ENCODE data around the gene REEP1.

DNA sequence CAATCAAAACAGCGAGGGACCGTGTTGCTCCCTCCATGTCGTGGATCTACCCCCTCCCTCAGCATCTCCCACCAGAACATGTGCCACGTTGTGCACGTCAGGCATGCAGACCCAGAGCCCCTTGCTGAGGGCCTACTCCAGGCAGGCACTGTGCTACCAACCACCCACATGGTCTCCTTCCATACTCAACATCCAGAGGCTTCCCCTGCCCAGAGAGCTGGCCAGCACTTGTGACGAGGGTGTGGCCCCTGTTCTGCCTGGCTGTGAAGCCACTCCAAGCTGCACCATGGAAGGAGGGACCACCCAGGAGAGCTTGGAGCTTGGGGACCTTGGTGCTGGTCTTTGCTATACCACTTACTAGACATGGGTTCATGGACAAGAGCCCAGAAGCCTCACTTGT, 40.5 kb downstream of the REEP1 start:
- TF ChIP-seq LEF1 (IDR thresholded peaks at IDR 0.05; ENCODE audit: borderline replicate concordance) (no peak), BHLHE40 (IDR thresholded peaks at IDR 0.05; ENCODE audit: borderline replicate concordance) (no peak), HDGF (IDR thresholded peaks at IDR 0.05; ENCODE audit: borderline replicate concordance) (no peak), FOXM1 (IDR thresholded peaks at IDR 0.05; ENCODE audit: borderline replicate concordance) (no peak), ARNT (IDR thresholded peaks at IDR 0.05) (no peak), L3MBTL2 (conservative IDR thresholded peaks at IDR 0.05) (no peak), TARDBP (IDR thresholded peaks at IDR 0.05) (no peak), CTBP1 (IDR thresholded peaks at IDR 0.05; ENCODE audit: borderline replicate concordance) (no peak)

Data from HEK293T (cell line).